DOHH2 (cell line): ENCODE results near the gene TRIM25.

Source experiments
- H3F3A ChIP-seq: fragments of 200-600 bp; sonication (generic), shearing (Covaris generic); 2 replicates; pipeline ENCODE4 v1.6.0; 2016; ENCODE audit warnings: antibody characterized with exemption, mild to moderate bottlenecking; ENCODE audit not compliant: control insufficient read depth, insufficient read depth
- H3K27ac ChIP-seq: fragments of 200-600 bp; sonication (generic); 2 replicates; pipeline ENCODE4 v1.5.1; 2014; ENCODE audit warnings: low read depth, mild to moderate bottlenecking, low read length, moderate library complexity
- H3K27me3 ChIP-seq: fragments of 200-600 bp; sonication (generic); 2 replicates; pipeline ENCODE4 v1.6.1; 2014; ENCODE audit warnings: mild to moderate bottlenecking, low read length, mixed read lengths; ENCODE audit not compliant: control insufficient read depth
- H3K36me3 ChIP-seq: fragments of 200-600 bp; sonication (generic); 2 replicates; pipeline ENCODE4 v1.6.1; 2014; ENCODE audit warnings: mild to moderate bottlenecking, low read length, moderate library complexity, mixed read lengths; ENCODE audit not compliant: control insufficient read depth
- H3K4me1 ChIP-seq: fragments of 200-600 bp; sonication (generic); 2 replicates; pipeline ENCODE4 v1.6.1; 2014; ENCODE audit warnings: mild to moderate bottlenecking, low read length, mixed read lengths; ENCODE audit not compliant: control insufficient read depth
- H3K4me2 ChIP-seq: fragments of 200-600 bp; sonication (generic); 2 replicates; pipeline ENCODE4 v1.6.0; 2014; ENCODE audit warnings: mild to moderate bottlenecking, low read length, moderate library complexity
- H3K4me3 ChIP-seq: fragments of 200-600 bp; sonication (generic); 2 replicates; pipeline ENCODE4 v1.5.1; 2014; ENCODE audit warnings: mild to moderate bottlenecking, low read length, mixed read lengths
- H3K79me2 ChIP-seq: fragments of 200-600 bp; sonication (generic); 2 replicates; pipeline ENCODE4 v1.6.1; 2014; ENCODE audit warnings: mild to moderate bottlenecking, low read length, mixed read lengths; ENCODE audit not compliant: control insufficient read depth
- H3K9me2 ChIP-seq: fragments of 200-600 bp; sonication (generic); replicated peaks from 2 replicates; pipeline ENCODE4 v1.6.1; 2014; ENCODE audit warnings: mild to moderate bottlenecking, low read length, mixed read lengths; ENCODE audit not compliant: control insufficient read depth
- H3K9me3 ChIP-seq: fragments of 200-600 bp; sonication (generic); 2 replicates; pipeline ENCODE4 v1.6.1; 2014; ENCODE audit warnings: antibody characterized with exemption, low read length, mixed read lengths; ENCODE audit not compliant: control insufficient read depth, insufficient read depth
- H4K20me1 ChIP-seq: fragments of 200-600 bp; sonication (generic); 2 replicates; pipeline ENCODE4 v1.6.0; 2014; ENCODE audit warnings: low read depth, mild to moderate bottlenecking, antibody characterized with exemption, low read length, moderate library complexity; ENCODE audit not compliant: control insufficient read depth, insufficient read depth
- EZH2phosphoT487 ChIP-seq: fragments of 200-600 bp; sonication (generic); IDR thresholded peaks from 2 replicates; pipeline ENCODE4 v1.6.1; 2017; ENCODE audit warnings: borderline replicate concordance, mild to moderate bottlenecking, antibody characterized with exemption, low read length, moderate library complexity, mixed read lengths
- TF ChIP-seq, protein P1 (sequence below): fragments of 200-600 bp; sonication (generic); IDR thresholded peaks from one replicate; pipeline ENCODE4 v1.5.1; 2014; ENCODE audit warnings: antibody characterized with exemption, mild to moderate bottlenecking, low read depth, low read length; ENCODE audit not compliant: poor library complexity, severe bottlenecking

TRIM25 gene

DNA sequence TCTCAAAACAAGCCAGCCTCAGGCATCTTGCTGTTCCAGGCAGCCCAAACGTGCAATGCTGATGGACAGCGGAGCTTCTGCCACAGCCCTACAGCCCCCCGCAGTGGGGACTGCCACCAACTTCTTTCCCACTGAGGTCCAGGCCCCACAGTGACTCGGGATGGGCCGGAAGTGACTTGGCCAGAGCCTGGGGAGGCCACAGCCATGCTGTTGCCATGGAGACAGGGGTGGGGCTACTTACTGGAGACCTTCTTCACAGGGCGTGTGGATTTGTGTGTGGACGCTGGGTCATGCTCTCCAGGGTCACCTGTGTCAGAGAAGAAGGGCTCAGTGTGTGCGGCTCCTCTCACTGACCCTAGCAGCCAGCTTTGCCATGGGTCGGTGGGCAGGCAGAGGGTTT is 15.0 kb downstream of the TRIM25 start:
- Histone ChIP-seq H3F3A (peaks cover 20% of the 10 kb centered on the region), H3K4me1 (peaks cover 45% of the 10 kb centered on the region), H3K36me3 (peaks cover 87% of the 10 kb centered on the region), H3K79me2 (0 out of 2 replicates have a peak, but pooled peaks cover 4% of the 10 kb centered on the region), H3K4me2 (no peak overlapping the region), H3K9me2 (no peaks in the 10 kb centered on the region), H3K27ac (no peak overlapping the region), H3K4me3 (no peak overlapping the region), H4K20me1 (peaks cover 21% of the 10 kb centered on the region), H3K9me3 (no peaks in the 10 kb centered on the region), H3K27me3 (no peaks in the 10 kb centered on the region)
- TF ChIP-seq, protein P1, sequence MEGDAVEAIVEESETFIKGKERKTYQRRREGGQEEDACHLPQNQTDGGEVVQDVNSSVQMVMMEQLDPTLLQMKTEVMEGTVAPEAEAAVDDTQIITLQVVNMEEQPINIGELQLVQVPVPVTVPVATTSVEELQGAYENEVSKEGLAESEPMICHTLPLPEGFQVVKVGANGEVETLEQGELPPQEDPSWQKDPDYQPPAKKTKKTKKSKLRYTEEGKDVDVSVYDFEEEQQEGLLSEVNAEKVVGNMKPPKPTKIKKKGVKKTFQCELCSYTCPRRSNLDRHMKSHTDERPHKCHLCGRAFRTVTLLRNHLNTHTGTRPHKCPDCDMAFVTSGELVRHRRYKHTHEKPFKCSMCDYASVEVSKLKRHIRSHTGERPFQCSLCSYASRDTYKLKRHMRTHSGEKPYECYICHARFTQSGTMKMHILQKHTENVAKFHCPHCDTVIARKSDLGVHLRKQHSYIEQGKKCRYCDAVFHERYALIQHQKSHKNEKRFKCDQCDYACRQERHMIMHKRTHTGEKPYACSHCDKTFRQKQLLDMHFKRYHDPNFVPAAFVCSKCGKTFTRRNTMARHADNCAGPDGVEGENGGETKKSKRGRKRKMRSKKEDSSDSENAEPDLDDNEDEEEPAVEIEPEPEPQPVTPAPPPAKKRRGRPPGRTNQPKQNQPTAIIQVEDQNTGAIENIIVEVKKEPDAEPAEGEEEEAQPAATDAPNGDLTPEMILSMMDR, result no peak
- no peak for TF ChIP-seq EZH2phosphoT487

DNA sequence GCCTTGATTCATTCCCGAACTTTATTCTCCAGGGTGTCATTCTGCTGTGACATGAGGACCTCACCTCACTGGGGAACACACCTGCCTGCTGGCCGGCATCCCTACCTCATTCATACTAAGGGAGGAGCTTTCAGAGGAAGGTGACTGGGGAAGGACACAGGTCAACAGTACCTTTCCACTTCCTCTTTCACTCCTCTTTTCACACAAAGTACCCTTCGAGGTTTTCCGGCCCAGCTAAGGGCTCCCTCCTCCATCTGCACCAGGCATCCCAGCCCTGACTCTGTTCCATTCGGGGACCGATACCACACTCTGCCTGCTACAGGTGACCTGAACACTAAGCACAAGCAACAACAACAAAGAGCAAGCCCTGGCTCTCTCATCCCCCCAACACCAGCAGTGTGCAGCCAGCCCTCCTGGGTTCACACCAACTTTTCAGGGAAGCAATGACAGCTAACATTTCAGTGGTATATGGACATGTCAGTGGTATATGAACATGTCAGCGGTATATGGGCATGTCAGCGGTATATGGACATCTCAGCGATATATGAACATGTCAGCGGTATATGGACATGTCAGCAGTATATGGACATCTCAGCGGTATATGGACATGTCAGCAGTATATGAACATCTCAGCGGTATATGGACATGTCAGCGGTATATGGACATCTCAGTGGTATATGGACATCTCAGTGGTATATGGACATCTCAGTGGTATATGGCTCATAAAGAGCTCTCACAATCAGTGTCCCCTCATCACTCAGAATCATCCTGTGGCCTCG is 16.0 kb downstream of the TRIM25 start:
- H4K20me1 ChIP-seq, result peaks cover 21% of the 10 kb centered on the region
- H3K27ac ChIP-seq, result peak overlapping the region; percentile 64
- no peaks in the 10 kb centered on the region for H3K9me3 ChIP-seq
- TF ChIP-seq EZH2phosphoT487, result no peak
- TF ChIP-seq, protein P1, result no peak
- H3K4me2 ChIP-seq, result peak overlapping the region; percentile 86
- no peaks in the 10 kb centered on the region for H3K9me2 ChIP-seq
- peak overlapping the region; percentile 59 for H3K4me3 ChIP-seq
- no peaks in the 10 kb centered on the region for H3K27me3 ChIP-seq
- H3K36me3 ChIP-seq, result peaks cover 90% of the 10 kb centered on the region
- 0 out of 2 replicates have a peak, but pooled peaks cover 4% of the 10 kb centered on the region for H3K79me2 ChIP-seq
- peaks cover 20% of the 10 kb centered on the region for H3F3A ChIP-seq
- peaks cover 45% of the 10 kb centered on the region for H3K4me1 ChIP-seq

DNA sequence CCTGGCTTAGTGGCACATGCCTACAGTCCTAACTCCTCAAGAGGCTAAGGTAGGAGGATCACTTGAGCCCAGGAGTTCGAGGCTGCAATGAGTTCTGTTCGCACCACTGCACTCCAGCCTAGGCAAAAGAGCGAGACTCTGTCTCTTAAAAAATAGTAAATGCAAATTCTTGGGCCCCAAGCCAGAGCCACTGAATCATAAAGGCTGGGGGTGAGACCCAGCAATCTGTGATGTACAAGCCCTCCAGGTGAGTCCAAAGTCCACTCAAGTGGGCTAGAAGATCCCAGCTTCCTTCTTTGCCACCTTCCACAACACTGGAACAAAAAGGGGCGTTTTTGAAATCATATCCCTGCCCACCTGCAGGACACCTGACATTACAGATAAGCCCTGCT is 16.9 kb downstream of the TRIM25 start:
- H3K27ac ChIP-seq, result peak overlapping the region; percentile 64
- TF ChIP-seq EZH2phosphoT487, result no peak
- TF ChIP-seq, protein P1, result no peak
- H3K9me2 ChIP-seq, result no peaks in the 10 kb centered on the region
- no peaks in the 10 kb centered on the region for H3K79me2 ChIP-seq
- H3K4me3 ChIP-seq, result peak overlapping the region; percentile 59
- peaks cover 45% of the 10 kb centered on the region for H3K4me1 ChIP-seq
- no peaks in the 10 kb centered on the region for H3K27me3 ChIP-seq
- peaks cover 19% of the 10 kb centered on the region for H4K20me1 ChIP-seq
- H3K4me2 ChIP-seq, result peak overlapping the region; percentile 86
- no peaks in the 10 kb centered on the region for H3K9me3 ChIP-seq
- peaks cover 20% of the 10 kb centered on the region for H3F3A ChIP-seq
- H3K36me3 ChIP-seq, result peaks cover 90% of the 10 kb centered on the region
